H1 (cell line): ENCODE data around the gene STX2. TPM values are rescaled to one million over a fixed set of nuclear protein-coding genes. Genes with fewer than 3 reads are reported as not detected.
"Not testable (repeated sequence)": the region's sequence is repeated elsewhere in the genome, so short reads cannot be mapped to it uniquely, and the experiment has no call there.

Experiments
- CTCF ChIA-PET: fragments of 300-600 bp; sonication (Branson Sonifier 250); formaldehyde crosslinking; loops from one replicate; lab custom pipeline; 2021; ENCODE audit not compliant: partially characterized antibody; lab: Charles Lee
- POLR2A ChIA-PET: fragments of 300-600 bp; sonication (Branson Sonifier 250); formaldehyde crosslinking; loops from one replicate; lab custom pipeline; 2021; ENCODE audit warnings: inconsistent platforms; ENCODE audit not compliant: partially characterized antibody; lab: Charles Lee
- DNase-seq, 2 experiments: peaks; one replicate each; pipeline versions ENCODE4 v3.0.0 to v3.0.0-alpha.2; 2010 to 2022; ENCODE audit warnings: low spot score in 2 of 2, low read depth in 1 of 2, mixed read lengths in 1 of 2
- FAIRE-seq: peaks from 2 replicates; lab custom pipeline; 2011; peaks lifted over from hg19 to GRCh38; lab: Jason Lieb, UNC
- H2AFZ ChIP-seq: 2 replicates; pipeline ENCODE4 v1.8.1; 2012; ENCODE audit warnings: low read length, inconsistent platforms
- H2AK5ac ChIP-seq: 2 replicates; pipeline ENCODE4 v1.6.1; 2013; ENCODE audit warnings: low read depth, low read length
- H2BK120ac ChIP-seq: replicated peaks from 2 replicates; pipeline ENCODE3; 2013; ENCODE audit warnings: low read depth, low read length, inconsistent platforms
- H2BK12ac ChIP-seq: 2 replicates; pipeline ENCODE4 v1.6.1; 2013; ENCODE audit warnings: low read depth, low read length
- H2BK15ac ChIP-seq: 2 replicates; pipeline ENCODE4 v1.6.1; 2013; ENCODE audit warnings: low read length
- H2BK20ac ChIP-seq: 2 replicates; pipeline ENCODE4 v1.6.1; 2013; ENCODE audit warnings: low read length
- H2BK5ac ChIP-seq: 2 replicates; pipeline ENCODE4 v1.6.1; 2013; ENCODE audit warnings: low read depth, low read length
- H3K14ac ChIP-seq: 2 replicates; pipeline ENCODE4 v1.6.1; 2013; ENCODE audit warnings: inconsistent platforms; ENCODE audit not compliant: insufficient read length
- H3K18ac ChIP-seq: 2 replicates; pipeline ENCODE4 v1.6.1; 2013; ENCODE audit warnings: low read length; ENCODE audit errors: extremely low read depth
- H3K23ac ChIP-seq: 2 replicates; pipeline ENCODE4 v1.6.1; 2013; ENCODE audit warnings: inconsistent platforms; ENCODE audit not compliant: insufficient read length
- H3K23me2 ChIP-seq: 2 replicates; pipeline ENCODE4 v1.6.1; 2013; ENCODE audit warnings: low read depth, low read length
- H3K27ac ChIP-seq: 2 replicates; pipeline ENCODE4 v1.6.1; 2011; ENCODE audit warnings: low read depth, low read length, inconsistent platforms
- H3K27me3 ChIP-seq, 4 experiments: replicated peaks in 1 of 4; 1 replicate in 1 of 4; 2 replicates in 3 of 4; pipeline versions ENCODE4 v1.6.1 to v1.8.1; 2011 to 2013; ENCODE audit warnings: low read length in 3 of 4, mild to moderate bottlenecking in 3 of 4, inconsistent platforms in 2 of 4, mixed read lengths in 2 of 4, moderate library complexity in 1 of 4; ENCODE audit not compliant: control insufficient read depth in 3 of 4, insufficient read depth in 3 of 4; ENCODE audit errors: extremely low read depth in 1 of 4
- H3K36me3 ChIP-seq, 4 experiments: 2 replicates each; pipeline versions ENCODE4 v1.6.1 to v1.8.1; 2011 to 2013; ENCODE audit warnings: mild to moderate bottlenecking in 4 of 4, low read length in 3 of 4, moderate library complexity in 2 of 4, control low read depth in 1 of 4, inconsistent platforms in 1 of 4; ENCODE audit not compliant: insufficient read depth in 4 of 4, control insufficient read depth in 2 of 4
- H3K4ac ChIP-seq: replicated peaks from 2 replicates; pipeline ENCODE3; 2013; ENCODE audit warnings: low read length, low read depth, mixed read lengths, inconsistent platforms; ENCODE audit not compliant: insufficient read length
- H3K4me1 ChIP-seq, 4 experiments: replicated peaks in 1 of 4; 1 replicate in 1 of 4; 2 replicates in 3 of 4; pipeline versions ENCODE4 v1.6.1 to v1.8.1; 2011 to 2013; ENCODE audit warnings: low read length in 3 of 4, inconsistent platforms in 2 of 4, mixed read lengths in 1 of 4; ENCODE audit not compliant: insufficient read depth in 4 of 4, control insufficient read depth in 3 of 4
- H3K4me2 ChIP-seq, 2 experiments: 2 replicates each; pipeline versions ENCODE4 v1.6.1 to v1.8.1; 2011 to 2013; ENCODE audit warnings: low read depth in 2 of 2, low read length in 2 of 2, control low read depth in 1 of 2, inconsistent platforms in 1 of 2, mild to moderate bottlenecking in 1 of 2; ENCODE audit not compliant: insufficient read depth in 1 of 2
- H3K4me3 ChIP-seq, 4 experiments: fragments of 200-600, 300-600 bp in 1 of 4; sonication (generic), shearing (Covaris generic), sonication (Bioruptor Twin) in 1 of 4; 2 replicates each; pipeline versions ENCODE4 v1.5.1 to v1.8.1; 2011 to 2016; ENCODE audit warnings: low read length in 4 of 4, low read depth in 3 of 4, control low read depth in 2 of 4, inconsistent platforms in 2 of 4, mild to moderate bottlenecking in 2 of 4, mixed read lengths in 1 of 4, moderate library complexity in 1 of 4; ENCODE audit not compliant: insufficient read depth in 2 of 4; ENCODE audit errors: extremely low read depth in 1 of 4
- H3K56ac ChIP-seq: replicated peaks from 2 replicates; pipeline ENCODE3; 2013; ENCODE audit warnings: low read depth, mild to moderate bottlenecking, mixed read lengths, low read length, inconsistent platforms; ENCODE audit not compliant: insufficient read length
- H3K79me1 ChIP-seq: 2 replicates; pipeline ENCODE4 v1.6.1; 2013; ENCODE audit warnings: low read depth, low read length, control low read depth
- H3K79me2 ChIP-seq, 2 experiments: 2 replicates each; pipeline versions ENCODE4 v1.6.1 to v1.8.1; 2012 to 2013; ENCODE audit warnings: low read length in 2 of 2, mild to moderate bottlenecking in 2 of 2, inconsistent platforms in 1 of 2; ENCODE audit not compliant: insufficient read depth in 2 of 2, control insufficient read depth in 1 of 2
- H3K9ac ChIP-seq, 4 experiments: replicated peaks in 1 of 4; 1 replicate in 1 of 4; 2 replicates in 3 of 4; pipeline versions ENCODE4 v1.6.1 to v1.8.1; 2011 to 2013; ENCODE audit warnings: low read depth in 3 of 4, low read length in 3 of 4, control low read depth in 2 of 4, mild to moderate bottlenecking in 2 of 4, moderate library complexity in 2 of 4, inconsistent platforms in 1 of 4; ENCODE audit errors: extremely low read depth in 1 of 4
- H3K9me3 ChIP-seq, 2 experiments: 2 replicates each; pipeline versions ENCODE4 v1.6.1 to v1.8.1; 2012 to 2013; ENCODE audit warnings: mild to moderate bottlenecking in 2 of 2, moderate library complexity in 2 of 2, control low read depth in 1 of 2, inconsistent platforms in 1 of 2, low read depth in 1 of 2, low read length in 1 of 2, mixed read lengths in 1 of 2; ENCODE audit not compliant: insufficient read depth in 2 of 2
- H4K20me1 ChIP-seq, 2 experiments: replicated peaks in 1 of 2; 2 replicates each; pipeline versions ENCODE3 to v1.8.1; 2011 to 2013; ENCODE audit warnings: inconsistent platforms in 2 of 2, low read length in 2 of 2, mild to moderate bottlenecking in 1 of 2; ENCODE audit not compliant: insufficient read depth in 2 of 2, control insufficient read depth in 1 of 2
- H4K5ac ChIP-seq: 2 replicates; pipeline ENCODE4 v1.6.1; 2013; ENCODE audit warnings: low read length, low read depth, mixed read lengths, inconsistent platforms; ENCODE audit not compliant: insufficient read length
- H4K8ac ChIP-seq: 2 replicates; pipeline ENCODE4 v1.8.0; 2013; ENCODE audit warnings: mild to moderate bottlenecking, moderate library complexity, low read length, inconsistent platforms; ENCODE audit not compliant: insufficient read depth; ENCODE audit errors: extremely low read depth
- H4K91ac ChIP-seq: replicated peaks from 2 replicates; pipeline ENCODE3; 2013; ENCODE audit warnings: low read length, mixed read lengths, inconsistent platforms; ENCODE audit not compliant: insufficient read length
- whole genome bisulfite sequencing, 2 experiments: shearing (Covaris generic) in 1 of 2; methylation state at CpG; one replicate each; pipeline versions ENCODE4 v1.1.6 to v1.1.7; 2013 to 2015; ENCODE audit warnings: low lambda C conversion rate in 2 of 2, mixed read lengths in 2 of 2, inconsistent platforms in 1 of 2, low coverage in 1 of 2, missing lambda C conversion rate in 1 of 2; ENCODE audit not compliant: insufficient replicate concordance in 2 of 2, insufficient coverage in 1 of 2, insufficient read length in 1 of 2; ENCODE audit errors: extremely low coverage in 1 of 2, missing lambda C conversion rate in 1 of 2; 5-methylcytosine and 5-hydroxymethylcytosine counted together
- polyA plus RNA-seq, 7 experiments: library from polyadenylated mRNA; depleted of rRNA in 3 of 7; stranded (reverse) in 5 of 7; unstranded in 2 of 7; fragments of >200 nt in 5 of 7; fragments of 200-250 nt in 2 of 7; gene quantifications; 1 replicate in 5 of 7; 2 replicates in 1 of 7; 4 replicates in 1 of 7; pipeline versions ENCODE4 v1.2.1 to v1.2.3, GENCODE V29; 2011 to 2013; ENCODE audit warnings: missing spikeins in 2 of 7, mixed read lengths in 2 of 7
- total RNA-seq: library from RNA; stranded (reverse); fragmentation: NEBNext Ultra II Directional; extraction: Animal tissue kit (Norgen Biotek cat#: 25700); gene quantifications from 2 replicates; pipeline ENCODE4 v1.2.1, GENCODE V29; 2021

The STX2 gene
- total and polyA plus RNA-seq, 2 of the 8 experiments (the other 6 are each of a cell fraction or from before 2014, with no cell fraction given): 20.0 to 26.3 TPM

DNA sequence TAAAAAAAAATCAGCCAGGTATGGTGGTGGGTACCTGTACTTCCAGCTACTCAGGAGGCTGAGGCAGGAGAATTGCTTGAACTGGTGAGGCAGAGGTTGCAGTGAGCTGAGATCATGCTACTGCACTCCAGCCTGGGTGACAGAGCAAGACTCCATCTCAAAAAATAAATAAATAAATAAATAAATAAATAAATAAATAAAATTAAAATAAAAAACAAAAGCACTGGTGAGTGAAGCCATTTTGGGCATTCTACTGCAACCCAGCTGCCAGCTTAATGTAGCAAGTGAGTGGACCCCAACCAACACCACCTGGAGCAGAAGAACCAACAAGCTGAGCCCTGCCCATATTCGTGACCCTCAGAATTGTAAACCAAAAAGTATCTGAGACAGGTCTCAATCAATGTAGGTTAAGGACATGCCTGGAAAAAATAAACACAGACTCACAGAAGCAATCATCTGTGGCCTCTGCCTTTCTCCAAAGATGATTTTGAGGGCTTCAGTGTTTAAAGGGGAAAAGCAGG lies 9.8 kb upstream of the STX2 start:
- Histone ChIP-seq H3K27ac (0 out of 2 replicates have a peak overlapping the region, but pooled peaks have one; percentile 11), H3K4ac (peak overlapping the region; percentile 53), H2BK120ac (peak overlapping the region; percentile 94), H2BK15ac (peak overlapping the region; percentile 95), H2BK12ac (peak overlapping the region; percentile 84), H2BK5ac (peak overlapping the region; percentile 90), H4K5ac (peak overlapping the region; percentile 51), H4K91ac (peak overlapping the region; percentile 85), H2AK5ac (peak overlapping the region; percentile 3; the same call in 1 of the 2 replicates), H3K18ac (peak overlapping the region; percentile 71; the same call in 1 of the 2 replicates), H2BK20ac (peak overlapping the region; percentile 93)
- H3K27me3 ChIP-seq, H3K79me2 ChIP-seq, H3K4me2 ChIP-seq, H3K4me3 ChIP-seq, FAIRE-seq, H3K9ac ChIP-seq, DNase-seq, H4K20me1 ChIP-seq, H3K9me3 ChIP-seq, H4K8ac ChIP-seq, H3K79me1 ChIP-seq, H3K4me1 ChIP-seq, H3K56ac ChIP-seq, H3K14ac ChIP-seq, H3K23ac ChIP-seq, H3K23me2 ChIP-seq, H3K36me3 ChIP-seq, H2AFZ ChIP-seq: not testable (repeated sequence)
- WGBS, 2 experiments: 82% methylated on average over 1 of the region's 1 CpG; no CpG with 5 or more reads in 1 of the 2 experiments
- POLR2A ChIA-PET: interaction anchor here (1.7 to 5.2 kb wide), 4 partner anchors 9 to 31 kb away, joined by 7 to 28 read pairs (median 8); partner anchors contain the start of gene STX2
- CTCF ChIA-PET: interaction anchor here (0.5 to 1.5 kb wide), 5 partner anchors 9 to 22 kb away, joined by 3 to 7 read pairs (median 4); partner anchors contain the start of gene STX2
